Measurements from ENCODE around the gene GK.

DNA sequence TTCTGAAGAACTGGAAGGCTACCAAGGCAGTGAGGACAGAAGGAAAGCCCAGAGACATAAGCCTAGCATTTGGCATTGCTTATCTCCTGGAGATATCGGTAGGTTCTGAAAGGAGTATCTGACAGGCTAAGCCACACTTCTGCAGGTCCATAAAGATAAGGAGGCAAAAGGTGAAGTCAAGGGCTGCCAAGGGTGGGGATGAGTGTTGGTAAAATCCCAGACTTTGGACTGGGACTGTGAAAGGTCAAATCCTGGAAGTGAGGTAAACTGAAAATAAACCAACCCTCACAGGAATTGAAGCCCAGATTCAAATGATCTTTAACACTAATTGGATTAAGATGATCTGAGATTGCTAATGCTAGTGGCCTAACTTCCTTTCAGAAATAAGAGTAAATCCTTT lies 27.4 kb downstream of the GK start:
- TF ChIP-seq TAF1 (IDR thresholded peaks at IDR 0.05; ENCODE audit: low read depth), result no peak
- no peak for TF ChIP-seq CEBPB (IDR thresholded peaks at IDR 0.05)
- no peak for TF ChIP-seq YY1 (IDR thresholded peaks at IDR 0.05; ENCODE audit: low read depth)
- TF ChIP-seq NFIC (IDR thresholded peaks at IDR 0.05), result no peak
